Lower lobe of right lung (tissue), 2 donors: ENCODE data around the gene UNC13B. TPM values are rescaled to one million over a fixed set of nuclear protein-coding genes. Genes with fewer than 3 reads are reported as not detected.
A peak's percentile ranks its signal among the peaks of the same experiment; 100 is the strongest.

Source experiments
- ATAC-seq, 2 donors: fragments of 200-7000 bp; cut with Tn5 transposase; one replicate each; pipeline ENCODE4 v1.9.1; 2020 to 2022; ENCODE audit warnings: mild to moderate bottlenecking in 2 of 2, moderate library complexity in 2 of 2
- DNase-seq: peaks from one replicate; pipeline ENCODE4 v3.0.0-alpha.2; 2020
- H3K27ac ChIP-seq: fragments of 200-600 bp; one replicate; pipeline ENCODE4 v1.8.0; 2022
- H3K27me3 ChIP-seq: fragments of 200-600 bp; one replicate; pipeline ENCODE4 v1.8.0; 2022; ENCODE audit warnings: low read depth
- H3K36me3 ChIP-seq: fragments of 200-600 bp; one replicate; pipeline ENCODE4 v1.8.0; 2022; ENCODE audit warnings: mild to moderate bottlenecking
- H3K4me1 ChIP-seq: fragments of 200-600 bp; one replicate; pipeline ENCODE4 v1.8.0; 2022
- H3K4me3 ChIP-seq: fragments of 200-600 bp; one replicate; pipeline ENCODE4 v1.8.0; 2022; ENCODE audit warnings: mild to moderate bottlenecking
- H3K9me3 ChIP-seq: fragments of 200-600 bp; one replicate; pipeline ENCODE4 v1.8.0; 2022
- intact Hi-C: fragments of 100-400 bp; cut with DNase I; formaldehyde crosslinking; loops from one replicate; pipeline ENCODE4 v1.11.0; 2022
- total RNA-seq: library from RNA; stranded (reverse); fragmentation: NEBNext Ultra II Directional; extraction: Animal tissue kit (Norgen Biotek cat#: 25700); gene quantifications from one replicate; pipeline ENCODE4 v1.2.1, GENCODE V29; 2021
- TF ChIP-seq, protein P1 (sequence below): fragments of 200-600 bp; IDR thresholded peaks from one replicate; pipeline ENCODE4 v1.8.0; 2022; ENCODE audit warnings: antibody characterized with exemption, mild to moderate bottlenecking
- donor health status: DM: no; HTN: yes; CAD: no; lungs with severe emphysema.

UNC13B gene
- total RNA-seq, 1 donor from 2014 or later = 87.9 TPM

DNA sequence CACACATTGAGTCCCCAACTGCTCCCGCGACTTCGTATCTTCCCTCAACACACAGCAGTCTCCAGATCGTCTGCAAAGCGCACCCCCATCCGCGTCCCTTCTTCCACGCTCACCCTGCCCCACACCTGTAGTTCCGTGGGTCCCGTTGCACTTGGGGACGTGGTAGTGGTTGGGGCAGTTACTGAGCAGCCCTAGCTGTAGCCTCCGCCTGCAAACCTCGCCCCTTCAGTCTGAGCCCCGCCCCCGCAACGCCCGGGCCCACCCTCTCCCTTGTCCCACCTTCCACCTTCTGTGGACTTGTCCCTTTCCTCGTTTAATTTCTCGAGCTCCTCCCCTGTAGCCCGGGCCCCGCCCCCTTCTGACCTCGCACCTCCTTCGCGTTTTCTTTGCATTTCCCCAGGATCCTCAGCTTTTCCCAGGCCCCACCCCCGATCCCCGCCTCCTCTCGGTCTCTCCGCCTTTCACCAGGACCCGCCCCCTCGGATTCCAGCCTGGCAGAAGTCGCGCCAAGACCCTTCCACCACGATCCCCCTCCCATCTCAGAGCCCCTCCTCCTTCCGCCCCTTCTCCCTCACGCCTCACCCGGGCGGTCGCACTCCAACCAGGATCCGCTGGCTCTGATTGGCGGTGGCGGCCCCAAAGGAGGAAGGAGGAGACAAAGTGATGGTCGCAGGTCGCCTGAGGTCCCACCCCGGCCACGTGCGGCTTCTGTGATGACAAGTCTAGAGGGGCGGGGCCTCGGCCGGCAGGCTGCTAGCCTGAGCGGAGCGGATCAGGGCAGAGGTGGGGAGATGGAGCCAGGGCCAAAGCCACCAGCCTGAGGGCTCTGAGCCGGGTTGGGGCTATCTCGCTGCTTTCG is 45.9 kb upstream of the UNC13B start, which contains the start of gene ATOSB:
Gene ATOSB, minus strand, starts transcription at position 183 of the 859 bp plus-strand sequence. CDS start 7,588 bp downstream, outside the sequence.
- TF ChIP-seq, protein P1, sequence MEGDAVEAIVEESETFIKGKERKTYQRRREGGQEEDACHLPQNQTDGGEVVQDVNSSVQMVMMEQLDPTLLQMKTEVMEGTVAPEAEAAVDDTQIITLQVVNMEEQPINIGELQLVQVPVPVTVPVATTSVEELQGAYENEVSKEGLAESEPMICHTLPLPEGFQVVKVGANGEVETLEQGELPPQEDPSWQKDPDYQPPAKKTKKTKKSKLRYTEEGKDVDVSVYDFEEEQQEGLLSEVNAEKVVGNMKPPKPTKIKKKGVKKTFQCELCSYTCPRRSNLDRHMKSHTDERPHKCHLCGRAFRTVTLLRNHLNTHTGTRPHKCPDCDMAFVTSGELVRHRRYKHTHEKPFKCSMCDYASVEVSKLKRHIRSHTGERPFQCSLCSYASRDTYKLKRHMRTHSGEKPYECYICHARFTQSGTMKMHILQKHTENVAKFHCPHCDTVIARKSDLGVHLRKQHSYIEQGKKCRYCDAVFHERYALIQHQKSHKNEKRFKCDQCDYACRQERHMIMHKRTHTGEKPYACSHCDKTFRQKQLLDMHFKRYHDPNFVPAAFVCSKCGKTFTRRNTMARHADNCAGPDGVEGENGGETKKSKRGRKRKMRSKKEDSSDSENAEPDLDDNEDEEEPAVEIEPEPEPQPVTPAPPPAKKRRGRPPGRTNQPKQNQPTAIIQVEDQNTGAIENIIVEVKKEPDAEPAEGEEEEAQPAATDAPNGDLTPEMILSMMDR = no peak
- peak; percentile 98 for DNase-seq
- no peaks in the 10 kb centered on the region for H3K36me3 ChIP-seq
- H3K27ac ChIP-seq = peak within 1 kb of the TSS; percentile 86
- H3K9me3 ChIP-seq = no peaks in the 10 kb centered on the region
- intact Hi-C loops = no loop called here
- peak within 1 kb of the TSS; percentile 57 for H3K4me3 ChIP-seq
- peak; percentile 86 to 87 for ATAC-seq
- no peaks in the 10 kb centered on the region for H3K27me3 ChIP-seq
- H3K4me1 ChIP-seq = peaks cover 46% of the 10 kb centered on the region

DNA sequence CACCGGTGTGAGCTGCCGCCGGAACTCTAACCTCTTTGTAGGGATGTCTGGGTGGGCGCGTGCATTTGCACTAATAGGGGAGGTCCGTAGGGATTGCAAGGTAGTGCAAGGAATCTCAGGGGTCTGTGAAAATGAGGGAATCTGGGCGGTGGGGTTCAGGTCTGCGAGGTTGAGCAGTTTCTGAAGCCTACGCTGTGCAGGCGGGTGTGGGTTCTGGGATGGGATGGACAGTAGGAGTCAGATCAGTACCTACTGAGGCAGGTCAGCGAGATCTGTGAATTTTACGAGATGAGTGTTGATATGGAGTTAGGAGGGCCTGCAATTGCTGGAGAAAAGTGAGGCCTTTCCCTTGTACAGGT is 45.3 kb upstream of the UNC13B start:
- peak in 1 of 2 donors; percentile 0 for ATAC-seq
- peak overlapping the region; percentile 57 for H3K4me3 ChIP-seq
- peak overlapping the region; percentile 86 for H3K27ac ChIP-seq
- intact Hi-C loops = no loop called here
- no peak for DNase-seq
- no peaks in the 10 kb centered on the region for H3K9me3 ChIP-seq
- H3K4me1 ChIP-seq = peaks cover 44% of the 10 kb centered on the region
- no peaks in the 10 kb centered on the region for H3K27me3 ChIP-seq
- no peaks in the 10 kb centered on the region for H3K36me3 ChIP-seq
- TF ChIP-seq, protein P1 = no peak

DNA sequence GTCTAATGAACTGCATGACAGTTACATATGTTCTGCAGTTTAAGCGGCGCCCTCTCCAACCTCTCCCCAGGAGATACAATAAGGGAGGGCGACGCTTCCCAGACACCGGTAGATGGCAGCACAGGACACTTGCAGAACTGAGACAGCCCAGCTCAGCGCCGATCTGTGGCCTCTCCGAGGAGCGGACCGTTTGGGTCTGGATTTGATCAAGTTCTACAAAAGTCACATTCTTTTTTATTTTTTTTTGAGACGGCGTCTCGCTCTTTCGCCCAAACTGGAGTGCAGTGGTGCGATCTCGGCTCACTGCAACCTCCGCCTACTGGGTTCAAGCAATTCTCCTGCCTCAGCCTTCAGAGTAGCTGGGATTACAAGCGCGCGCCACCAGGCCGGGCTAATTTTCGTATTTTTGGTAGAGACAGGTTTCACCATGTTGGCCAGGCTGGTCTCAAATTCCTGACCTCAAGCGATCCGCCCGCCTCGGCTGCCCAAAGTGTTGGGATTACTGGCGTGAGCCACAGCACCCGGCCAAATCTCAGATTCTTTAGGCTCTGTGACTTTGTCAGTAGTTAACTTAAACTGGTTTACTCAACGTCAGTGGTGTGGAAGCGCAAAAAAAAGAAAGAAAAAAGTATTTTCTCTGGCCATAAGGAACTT is 44.8 kb upstream of the UNC13B start:
- ATAC-seq (peak; percentile 87 to 89), DNase-seq (peak; percentile 93)

DNA sequence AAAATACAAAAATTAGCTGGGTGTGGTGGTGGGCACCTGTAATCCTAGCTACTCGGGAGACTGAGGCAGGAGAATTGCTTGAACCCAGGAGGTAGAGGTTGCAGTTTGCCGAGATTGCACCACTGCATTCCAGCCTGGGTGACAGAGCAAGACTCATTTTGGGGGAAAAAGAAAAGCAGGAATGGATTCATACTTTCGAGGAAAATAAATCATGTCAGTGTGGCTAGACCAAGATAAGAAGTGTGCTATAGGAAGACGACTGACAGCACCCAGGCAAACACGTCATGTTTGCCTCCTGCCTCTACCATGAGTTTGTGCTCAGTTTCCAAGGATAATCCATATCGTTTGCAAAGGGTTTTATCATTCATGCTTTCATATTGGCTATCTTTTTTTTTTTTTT is 26.9 kb upstream of the UNC13B start:
- no peak overlapping the region for H3K4me3 ChIP-seq

More for the DNA sequence above, 44.8 kb upstream of the UNC13B start:
- intact Hi-C loops = no loop called here
- H3K4me3 ChIP-seq = peak overlapping the region; percentile 57
- TF ChIP-seq, protein P1 = peak; percentile 94
- peak overlapping the region; percentile 86 for H3K27ac ChIP-seq
- H3K9me3 ChIP-seq = no peaks in the 10 kb centered on the region
- H3K4me1 ChIP-seq = peaks cover 40% of the 10 kb centered on the region
- no peaks in the 10 kb centered on the region for H3K36me3 ChIP-seq
- no peaks in the 10 kb centered on the region for H3K27me3 ChIP-seq

DNA sequence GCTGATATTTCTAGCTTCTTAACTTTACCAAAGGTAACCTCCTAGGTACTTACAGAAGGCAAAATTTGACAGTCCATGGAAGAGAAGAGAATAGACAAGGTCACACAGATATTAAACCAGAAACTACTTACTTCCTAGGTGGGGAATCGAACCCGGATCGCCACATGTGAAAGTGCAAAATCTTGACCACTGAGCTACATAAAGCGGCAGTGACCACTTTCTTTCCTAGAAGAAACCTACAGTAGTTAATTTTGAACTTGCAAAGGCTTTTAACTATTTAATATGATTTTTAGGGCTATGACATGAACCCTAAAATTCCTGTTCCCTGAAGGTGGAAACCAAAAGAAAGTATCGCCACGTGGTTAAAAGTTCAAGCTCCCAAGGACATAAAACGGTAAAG is 25.8 kb upstream of the UNC13B start:
- H3K4me1 ChIP-seq = peaks cover 6% of the 10 kb centered on the region
- TF ChIP-seq, protein P1 = no peak
- peaks cover 11% of the 10 kb centered on the region for H3K9me3 ChIP-seq
- DNase-seq (no peak), ATAC-seq (no peak)
- no peak overlapping the region for H3K27ac ChIP-seq
- intact Hi-C loops = no loop called here
- no peak overlapping the region for H3K4me3 ChIP-seq
- no peaks in the 10 kb centered on the region for H3K27me3 ChIP-seq
- no peaks in the 10 kb centered on the region for H3K36me3 ChIP-seq

More for the DNA sequence above, 26.9 kb upstream of the UNC13B start:
- peaks cover 6% of the 10 kb centered on the region for H3K4me1 ChIP-seq
- H3K27me3 ChIP-seq = no peaks in the 10 kb centered on the region
- no peak overlapping the region for H3K27ac ChIP-seq
- ATAC-seq (no peak), DNase-seq (no peak)
- intact Hi-C loops = no loop called here
- H3K9me3 ChIP-seq = peaks cover 8% of the 10 kb centered on the region
- no peaks in the 10 kb centered on the region for H3K36me3 ChIP-seq
- TF ChIP-seq, protein P1 = no peak
